ENCODE data around the gene PDE4D. TPM values are rescaled to one million over a fixed set of nuclear protein-coding genes. Genes with fewer than 3 reads are reported as not detected.

Gene PDE4D
- total RNA-seq, 1 donor from 2014 or later: 2.3 TPM

DNA sequence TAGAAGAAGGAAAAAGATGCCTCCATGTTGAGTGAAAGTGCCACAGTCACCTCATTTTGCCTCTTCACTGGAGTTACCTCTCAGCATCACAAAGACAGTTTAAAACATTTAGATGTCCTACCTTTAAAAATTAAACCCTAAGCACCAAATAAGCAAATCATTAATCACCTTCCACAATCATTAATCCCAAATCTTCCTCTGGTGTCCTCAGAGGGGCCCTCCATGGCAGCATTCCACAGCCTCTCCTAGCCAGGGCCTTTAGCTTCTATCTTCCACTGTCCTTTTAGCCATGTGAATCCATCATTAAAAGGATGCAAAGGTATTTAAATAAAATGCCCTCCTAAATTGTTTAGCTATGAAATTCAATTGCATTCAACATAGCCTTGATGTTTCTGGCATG lies 310.8 kb downstream of the PDE4D start:
- H2AFZ ChIP-seq (replicated peaks): no peak overlapping the region
- no peaks in the 10 kb centered on the region for H3K27me3 ChIP-seq
- no peak overlapping the region for H3K4me3 ChIP-seq
- no peak overlapping the region for H3K27ac ChIP-seq
- H4K20me1 ChIP-seq (ENCODE audit: low read depth): no peaks in the 10 kb centered on the region
- Mint-ChIP-seq H3K27ac (no peak overlapping the region), H3K36me3 (no peaks in the 10 kb centered on the region), H3K27me3 (ENCODE audit: insufficient read depth, low read depth) (peaks cover 4% of the 10 kb centered on the region), H3K9me3 (no peaks in the 10 kb centered on the region), H3K4me1 (peaks cover 76% of the 10 kb centered on the region), H3K4me3 (no peak overlapping the region)
- TF ChIP-seq, protein P1, sequence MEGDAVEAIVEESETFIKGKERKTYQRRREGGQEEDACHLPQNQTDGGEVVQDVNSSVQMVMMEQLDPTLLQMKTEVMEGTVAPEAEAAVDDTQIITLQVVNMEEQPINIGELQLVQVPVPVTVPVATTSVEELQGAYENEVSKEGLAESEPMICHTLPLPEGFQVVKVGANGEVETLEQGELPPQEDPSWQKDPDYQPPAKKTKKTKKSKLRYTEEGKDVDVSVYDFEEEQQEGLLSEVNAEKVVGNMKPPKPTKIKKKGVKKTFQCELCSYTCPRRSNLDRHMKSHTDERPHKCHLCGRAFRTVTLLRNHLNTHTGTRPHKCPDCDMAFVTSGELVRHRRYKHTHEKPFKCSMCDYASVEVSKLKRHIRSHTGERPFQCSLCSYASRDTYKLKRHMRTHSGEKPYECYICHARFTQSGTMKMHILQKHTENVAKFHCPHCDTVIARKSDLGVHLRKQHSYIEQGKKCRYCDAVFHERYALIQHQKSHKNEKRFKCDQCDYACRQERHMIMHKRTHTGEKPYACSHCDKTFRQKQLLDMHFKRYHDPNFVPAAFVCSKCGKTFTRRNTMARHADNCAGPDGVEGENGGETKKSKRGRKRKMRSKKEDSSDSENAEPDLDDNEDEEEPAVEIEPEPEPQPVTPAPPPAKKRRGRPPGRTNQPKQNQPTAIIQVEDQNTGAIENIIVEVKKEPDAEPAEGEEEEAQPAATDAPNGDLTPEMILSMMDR (IDR thresholded peaks at IDR 0.05): no peak
- H3F3A ChIP-seq (ENCODE audit: low read depth): peaks cover 2% of the 10 kb centered on the region
- H3K4me1 ChIP-seq: peaks cover 33% of the 10 kb centered on the region
- H3K4me2 ChIP-seq: no peak overlapping the region
- H3K9me3 ChIP-seq (ENCODE audit: low read depth): no peaks in the 10 kb centered on the region
- no peak for DNase-seq (ENCODE audit: low spot score)
- H3K36me3 ChIP-seq: no peaks in the 10 kb centered on the region
- no peak overlapping the region for H3K9ac ChIP-seq
- no peaks in the 10 kb centered on the region for H3K79me2 ChIP-seq (ENCODE audit: low read depth)

DNA sequence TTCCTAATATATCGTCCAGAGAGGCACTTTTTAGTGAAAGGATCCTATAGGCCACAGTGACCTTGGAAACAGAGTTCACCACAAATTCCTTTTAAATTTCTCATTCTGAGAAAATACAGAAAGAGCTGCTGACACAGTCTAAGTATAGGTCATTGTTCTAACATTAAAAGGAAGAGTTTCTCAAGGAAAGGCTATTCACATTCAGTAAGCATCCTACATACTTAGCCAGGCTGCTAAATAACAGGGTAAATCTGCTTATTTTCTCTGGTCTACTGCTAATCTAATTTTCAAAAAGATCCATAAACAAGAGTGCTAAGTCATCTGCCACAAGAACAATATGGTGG lies 313.7 kb downstream of the PDE4D start:
- Mint-ChIP-seq H3K9me3 (no peaks in the 10 kb centered on the region), H3K4me3 (no peak overlapping the region), H3K27ac (peak overlapping the region; percentile 77), H3K4me1 (peaks cover 63% of the 10 kb centered on the region), H3K36me3 (no peaks in the 10 kb centered on the region), H3K27me3 (ENCODE audit: insufficient read depth, low read depth) (no peaks in the 10 kb centered on the region)
- no peaks in the 10 kb centered on the region for H3K9me3 ChIP-seq (ENCODE audit: low read depth)
- no peak for TF ChIP-seq EZH2 (IDR thresholded peaks at IDR 0.05)
- TF ChIP-seq EZH2phosphoT487 (IDR thresholded peaks at IDR 0.05): no peak
- TF ChIP-seq, protein P1 (IDR thresholded peaks at IDR 0.05): no peak
- H2AFZ ChIP-seq (replicated peaks): no peak overlapping the region
- H4K20me1 ChIP-seq (ENCODE audit: low read depth): no peaks in the 10 kb centered on the region
- H3K4me2 ChIP-seq: peak overlapping the region; percentile 0
- H3F3A ChIP-seq (ENCODE audit: low read depth): no peaks in the 10 kb centered on the region
- no peak overlapping the region for H3K4me3 ChIP-seq
- peaks cover 20% of the 10 kb centered on the region for H3K4me1 ChIP-seq
- H3K27me3 ChIP-seq: no peaks in the 10 kb centered on the region
- DNase-seq (ENCODE audit: low spot score): no peak
- H3K79me2 ChIP-seq (ENCODE audit: low read depth): no peaks in the 10 kb centered on the region
- no peak overlapping the region for H3K27ac ChIP-seq
- H3K36me3 ChIP-seq: no peaks in the 10 kb centered on the region
- H3K9ac ChIP-seq: no peak overlapping the region

- Histone ChIP-seq H3K9ac (no peak overlapping the region), H3K9me3 (ENCODE audit: low read depth) (no peaks in the 10 kb centered on the region), H2AFZ (replicated peaks) (no peak overlapping the region), H3K4me2 (peak overlapping the region; percentile 0), H3K27ac (no peak overlapping the region), H3K4me1 (peaks cover 20% of the 10 kb centered on the region), H3F3A (ENCODE audit: low read depth) (no peaks in the 10 kb centered on the region), H3K4me3 (no peak overlapping the region), H4K20me1 (ENCODE audit: low read depth) (no peaks in the 10 kb centered on the region), H3K36me3 (no peaks in the 10 kb centered on the region), H3K79me2 (ENCODE audit: low read depth) (no peaks in the 10 kb centered on the region), H3K27me3 (no peaks in the 10 kb centered on the region)
- H3K27me3 Mint-ChIP-seq (ENCODE audit: insufficient read depth, low read depth): no peaks in the 10 kb centered on the region
- H3K4me1 Mint-ChIP-seq: peaks cover 59% of the 10 kb centered on the region
- no peak for TF ChIP-seq EZH2 (IDR thresholded peaks at IDR 0.05)
- TF ChIP-seq, protein P1 (IDR thresholded peaks at IDR 0.05): no peak
- no peak for TF ChIP-seq EZH2phosphoT487 (IDR thresholded peaks at IDR 0.05)
- no peaks in the 10 kb centered on the region for H3K36me3 Mint-ChIP-seq
- peak overlapping the region; percentile 77 for H3K27ac Mint-ChIP-seq
- DNase-seq (ENCODE audit: low spot score): peak; percentile 29
- H3K9me3 Mint-ChIP-seq: no peaks in the 10 kb centered on the region
- H3K4me3 Mint-ChIP-seq: no peak overlapping the region
Observed at GRCh38 chr5:59579101-59579823, 314.3 kb downstream of the PDE4D start.

All from neural progenitor cell (in vitro differentiated cells).